ENCODE data around the gene COMMD6. TPM values are rescaled to one million over a fixed set of nuclear protein-coding genes. Genes with fewer than 3 reads are reported as not detected.

The COMMD6 gene
- total RNA-seq, 1 experiment from 2014 or later = 214 TPM

DNA sequence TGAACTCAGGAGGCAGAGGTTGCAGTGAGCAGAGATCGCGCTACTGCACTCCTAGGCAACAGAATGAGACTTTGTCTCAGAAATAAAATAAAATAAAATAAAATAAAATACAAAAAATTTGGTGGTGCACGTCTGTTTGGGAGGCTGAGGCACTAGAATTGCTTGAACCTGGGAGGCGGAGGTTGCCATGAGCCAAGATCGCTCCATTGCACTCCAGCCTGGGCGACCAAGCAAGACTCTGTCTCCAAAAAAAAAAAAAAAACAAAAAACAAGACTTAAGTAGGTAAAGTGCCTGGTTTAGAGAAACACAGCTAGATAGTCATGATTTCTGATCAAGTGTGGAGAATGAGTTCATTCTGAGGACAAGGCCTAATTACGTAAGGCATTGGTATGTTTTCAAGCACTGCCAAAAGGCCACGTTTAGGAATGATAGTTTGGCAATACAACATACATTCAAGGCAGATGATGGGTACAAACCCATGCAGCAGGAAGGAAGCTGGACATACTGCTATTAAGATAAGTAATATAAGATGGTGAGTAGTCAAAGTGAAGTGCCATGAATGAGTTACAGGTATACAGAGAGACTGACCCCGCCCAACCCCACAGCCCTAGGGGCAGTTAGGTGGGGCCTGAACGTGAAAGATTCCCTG is 7.2 kb upstream of the COMMD6 start:
- DNase-seq (ENCODE audit: low read depth, low spot score) = no peak
- in situ Hi-C loops (cut with HindIII; ENCODE audit: low pct_unique_long_range_greater_than_20kb, low sequenced_read_pairs) = no loop called here

DNA sequence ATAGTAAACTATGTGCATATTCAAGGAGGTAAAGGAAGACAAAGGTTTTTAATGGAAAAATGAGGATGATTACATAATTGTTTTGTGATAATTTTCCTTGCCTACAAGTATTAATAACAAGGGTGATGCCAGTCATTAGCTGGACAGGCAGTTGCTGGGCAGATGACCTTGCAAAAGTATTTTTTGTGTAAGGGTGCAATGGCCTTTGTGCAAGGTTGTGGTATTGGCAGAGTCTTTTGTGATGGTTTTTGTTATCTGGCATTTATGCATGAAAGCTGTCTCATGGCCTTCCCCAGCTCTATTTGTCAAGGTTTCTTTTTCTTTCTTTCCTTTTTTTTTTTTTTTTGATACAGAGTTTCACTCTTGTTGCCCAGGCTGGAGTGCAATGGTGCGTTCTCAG is 4.3 kb upstream of the COMMD6 start:
- DNase-seq (ENCODE audit: low read depth, low spot score) = no peak
- in situ Hi-C loops (cut with HindIII; ENCODE audit: low pct_unique_long_range_greater_than_20kb, low sequenced_read_pairs) = no loop called here

DNA sequence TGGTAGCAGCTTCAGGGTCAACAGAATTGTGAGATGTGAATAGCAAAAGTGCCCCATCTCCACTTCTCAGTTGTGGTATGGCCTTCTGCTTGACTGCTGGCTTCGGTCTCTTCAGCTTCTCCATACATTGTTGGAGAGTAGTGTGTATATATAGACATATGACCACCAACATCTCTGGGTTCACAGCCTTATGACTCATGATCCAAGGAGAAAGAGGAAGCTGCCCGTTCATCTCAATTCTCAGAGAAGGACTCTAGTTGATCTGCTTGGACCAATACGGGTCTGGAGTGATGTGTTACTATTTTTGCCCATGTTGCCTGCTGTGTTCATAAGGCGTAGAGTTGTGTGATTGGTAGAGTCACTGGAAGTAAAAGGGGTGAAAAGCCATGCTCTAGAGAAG is 3.6 kb upstream of the COMMD6 start:
- in situ Hi-C loops (cut with HindIII; ENCODE audit: low pct_unique_long_range_greater_than_20kb, low sequenced_read_pairs) = no loop called here

DNA sequence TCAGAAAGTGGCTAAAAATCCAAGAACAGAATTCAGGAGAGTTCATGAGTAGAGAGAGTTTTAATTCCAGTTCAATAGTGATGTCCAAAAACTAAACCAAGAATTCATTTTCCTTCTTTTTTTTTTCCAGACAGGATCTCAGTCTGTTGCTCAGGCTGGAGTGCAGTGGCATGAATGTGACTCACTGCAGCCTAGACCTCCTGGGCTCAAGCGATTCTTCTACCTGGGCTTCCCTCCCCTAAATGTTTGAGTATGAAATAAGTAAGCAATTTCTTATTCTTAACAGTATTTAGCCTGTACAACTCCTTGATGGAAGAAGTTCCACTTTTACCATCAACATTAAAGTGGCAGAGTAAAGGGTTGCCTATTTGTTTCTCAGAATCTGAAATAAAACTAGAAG is 3.8 kb downstream of the COMMD6 start:
- in situ Hi-C loops (cut with HindIII; ENCODE audit: low pct_unique_long_range_greater_than_20kb, low sequenced_read_pairs) = no loop called here
- no peak for DNase-seq (ENCODE audit: low read depth, low spot score)

More for the DNA sequence above, 3.6 kb upstream of the COMMD6 start:
- DNase-seq (ENCODE audit: low read depth, low spot score) = no peak

DNA sequence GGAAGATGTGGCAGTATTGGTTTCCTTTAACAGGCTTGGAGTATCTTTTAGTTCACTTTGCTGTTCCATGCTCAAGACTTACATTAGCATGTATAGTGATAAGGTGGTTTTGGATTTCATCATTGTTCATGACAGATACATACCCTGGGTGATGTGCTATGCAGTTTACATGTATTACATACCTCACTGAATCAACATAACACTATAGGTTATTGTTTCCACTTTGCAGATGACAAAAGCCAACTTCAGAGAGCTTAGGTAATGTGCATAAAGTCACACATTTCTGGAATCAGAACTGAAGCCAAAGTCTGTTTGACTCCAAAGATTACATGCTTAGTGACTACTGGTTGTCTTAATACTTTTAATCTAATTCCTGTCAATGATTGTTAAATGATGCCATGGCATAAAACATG is 7.1 kb downstream of the COMMD6 start:
- no peak for DNase-seq (ENCODE audit: low read depth, low spot score)
- in situ Hi-C loops (cut with HindIII; ENCODE audit: low pct_unique_long_range_greater_than_20kb, low sequenced_read_pairs) = no loop called here

DNA sequence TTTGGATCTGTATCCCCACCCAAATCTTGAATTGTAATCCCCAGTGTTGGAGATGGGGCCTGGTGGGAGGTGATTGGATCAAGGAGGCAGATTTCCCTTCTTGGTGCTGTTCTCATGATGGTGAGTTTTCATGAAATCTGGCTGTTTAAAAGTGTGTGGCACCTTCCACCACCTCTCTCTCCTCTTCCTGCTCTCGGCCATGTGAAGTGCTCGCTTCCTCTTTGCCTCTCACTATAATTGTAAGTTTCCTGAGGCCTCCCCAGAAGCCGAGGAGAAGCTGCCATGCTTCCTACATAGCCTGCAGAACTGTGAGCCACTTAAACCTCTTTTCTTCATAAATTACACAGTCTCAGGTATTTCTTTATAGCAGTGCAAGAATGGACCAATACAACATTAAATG is 15.7 kb downstream of the COMMD6 start:
- DNase-seq (ENCODE audit: low read depth, low spot score) = no peak
- in situ Hi-C loops (cut with HindIII; ENCODE audit: low pct_unique_long_range_greater_than_20kb, low sequenced_read_pairs) = no loop called here

DNA sequence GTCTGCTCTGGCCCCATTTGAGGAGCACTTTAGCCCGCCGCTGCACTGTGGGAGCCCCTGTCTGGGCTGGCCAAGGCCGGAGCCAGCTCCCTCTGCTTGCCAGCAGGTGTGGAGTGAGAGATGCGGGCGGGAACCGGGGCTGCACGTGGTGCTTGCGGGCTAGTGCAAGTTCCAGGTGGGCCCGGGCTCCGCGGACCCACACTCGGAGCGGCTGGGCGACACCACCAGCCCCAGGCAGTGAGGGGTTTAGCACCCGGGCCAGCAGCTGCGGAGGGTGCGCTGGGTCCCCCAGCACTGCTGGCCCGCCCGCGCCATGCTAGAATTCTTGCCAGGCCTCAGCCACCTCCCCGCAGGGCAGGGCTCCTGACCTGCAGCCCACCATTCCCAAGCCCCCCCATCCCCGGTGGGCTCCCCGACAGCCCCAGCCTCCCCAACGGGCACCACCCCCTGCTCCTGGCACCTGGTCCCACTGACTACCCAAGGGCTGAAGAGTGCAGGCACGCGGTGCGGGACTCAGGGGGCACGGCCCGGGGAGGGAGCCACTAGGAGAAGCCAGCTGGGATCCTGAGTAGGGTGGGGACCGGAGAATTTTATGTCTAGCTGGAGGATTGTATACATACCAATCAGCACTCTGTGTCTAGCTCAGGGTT is 19.1 kb downstream of the COMMD6 start:
- in situ Hi-C loops (cut with HindIII; ENCODE audit: low pct_unique_long_range_greater_than_20kb, low sequenced_read_pairs) = no loop called here
- no peak for DNase-seq (ENCODE audit: low read depth, low spot score)

DNA sequence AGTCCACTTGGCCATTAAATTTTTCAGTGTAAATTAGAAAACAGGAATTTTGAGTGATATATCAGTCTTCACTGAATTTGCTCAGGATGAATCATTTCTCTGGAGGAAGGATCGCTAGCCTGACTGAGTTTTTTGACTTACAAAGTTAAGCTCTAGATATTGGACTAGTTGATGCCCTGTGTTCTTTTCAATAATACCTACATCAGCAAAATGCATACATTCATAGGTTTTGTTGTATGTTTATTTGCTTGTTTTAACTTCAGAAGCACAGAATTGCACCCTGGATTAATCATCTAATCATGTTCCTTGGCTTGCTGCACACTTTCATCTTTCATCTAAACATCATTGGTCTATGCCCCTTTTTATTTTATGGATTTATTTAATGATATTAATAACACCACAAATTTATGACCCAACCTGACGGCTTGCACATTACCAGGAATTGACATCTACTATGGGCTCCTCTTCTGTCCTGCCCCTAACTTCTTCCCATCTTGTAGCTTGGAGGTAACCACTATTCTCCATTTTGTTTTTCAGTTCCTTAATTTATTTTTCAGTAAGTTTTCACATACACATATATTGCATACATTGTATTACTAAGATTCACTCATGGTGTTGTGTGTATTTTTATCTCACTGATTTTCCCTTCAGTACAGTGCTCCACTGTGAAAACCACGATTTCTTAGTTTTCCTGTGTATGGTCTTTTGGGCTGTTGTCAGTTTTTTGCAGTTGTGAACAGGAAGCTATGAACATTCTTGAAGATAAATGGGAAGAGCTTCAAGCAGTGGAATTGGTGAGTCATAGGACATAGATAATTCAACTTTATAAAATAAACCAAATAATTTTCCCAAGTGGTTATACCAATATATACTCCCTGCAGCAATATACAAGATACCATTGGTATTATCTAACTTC is 23.3 kb downstream of the COMMD6 start:
- no peak for DNase-seq (ENCODE audit: low read depth, low spot score)

DNA sequence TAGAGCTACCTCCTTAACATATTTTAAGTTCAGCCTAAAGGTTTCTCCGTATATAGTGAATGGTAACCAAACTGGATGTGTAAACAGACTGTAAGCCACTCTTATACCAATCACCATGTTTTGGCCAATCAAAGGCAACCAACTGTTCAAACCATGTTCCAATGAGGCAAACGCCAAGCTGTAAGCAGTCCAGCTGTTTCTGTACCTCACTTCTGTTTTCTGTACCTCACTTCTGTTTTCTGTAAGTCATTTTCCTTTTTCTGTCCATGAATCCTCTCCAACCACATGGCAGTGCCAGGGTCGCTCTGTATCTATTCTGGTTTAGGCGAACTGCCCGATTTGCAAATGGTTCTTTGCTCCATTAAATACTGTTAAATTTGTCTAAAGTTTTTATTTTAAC is 24.4 kb downstream of the COMMD6 start:
- no peak for DNase-seq (ENCODE audit: low read depth, low spot score)
- in situ Hi-C loops (cut with HindIII; ENCODE audit: low pct_unique_long_range_greater_than_20kb, low sequenced_read_pairs) = no loop called here

More for the DNA sequence above, 23.3 kb downstream of the COMMD6 start:
- in situ Hi-C loops (cut with HindIII; ENCODE audit: low pct_unique_long_range_greater_than_20kb, low sequenced_read_pairs) = no loop called here

DNA sequence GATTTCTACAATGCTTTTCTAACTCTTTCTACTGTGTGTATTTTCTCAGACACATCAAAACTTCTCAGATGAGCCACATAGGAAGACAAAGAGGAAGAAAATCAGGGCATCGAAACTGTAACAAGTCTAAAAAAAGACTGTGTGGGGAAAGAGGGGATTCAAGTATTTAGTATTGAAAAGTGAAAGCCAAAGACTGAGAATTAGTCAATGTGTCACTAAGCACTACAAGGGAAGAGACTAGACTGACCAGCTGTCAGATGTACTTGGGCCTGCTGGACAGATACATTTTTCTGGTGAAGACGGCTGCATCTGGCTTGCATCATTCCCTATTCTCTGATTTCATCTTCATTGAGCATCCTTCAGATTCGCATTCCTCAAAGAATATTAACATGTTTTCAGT is 25.4 kb downstream of the COMMD6 start:
- in situ Hi-C loops (cut with HindIII; ENCODE audit: low pct_unique_long_range_greater_than_20kb, low sequenced_read_pairs) = no loop called here

DNA sequence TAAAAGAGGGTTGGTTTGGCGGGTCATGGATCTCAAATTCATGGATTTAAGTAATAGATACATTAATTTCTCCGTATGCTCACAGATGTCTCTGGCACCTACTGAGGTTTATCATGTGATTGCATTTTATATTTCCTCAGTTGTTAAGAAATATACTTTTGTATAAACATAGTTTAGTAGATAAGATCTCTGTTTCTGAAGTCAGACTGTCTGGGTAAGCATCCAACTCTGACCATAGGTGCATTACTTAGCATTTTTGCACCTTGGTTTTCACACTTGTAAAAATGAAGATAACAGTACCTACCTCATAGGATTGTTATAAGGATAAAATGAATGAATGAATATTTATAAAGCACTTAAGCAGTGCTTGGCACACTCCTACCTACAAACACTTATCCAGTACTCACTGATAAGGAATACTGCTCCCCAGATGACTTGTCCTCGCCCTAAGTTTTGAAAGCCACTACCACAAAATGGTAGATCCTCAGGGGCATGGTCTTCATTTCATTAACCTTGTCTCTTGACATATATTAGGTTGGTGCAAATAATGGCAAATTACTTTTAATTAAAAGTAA is 26.5 kb downstream of the COMMD6 start:
- in situ Hi-C loops (cut with HindIII; ENCODE audit: low pct_unique_long_range_greater_than_20kb, low sequenced_read_pairs) = no loop called here
- no peak for DNase-seq (ENCODE audit: low read depth, low spot score)

More for the DNA sequence above, 25.4 kb downstream of the COMMD6 start:
- no peak for DNase-seq (ENCODE audit: low read depth, low spot score)

DNA sequence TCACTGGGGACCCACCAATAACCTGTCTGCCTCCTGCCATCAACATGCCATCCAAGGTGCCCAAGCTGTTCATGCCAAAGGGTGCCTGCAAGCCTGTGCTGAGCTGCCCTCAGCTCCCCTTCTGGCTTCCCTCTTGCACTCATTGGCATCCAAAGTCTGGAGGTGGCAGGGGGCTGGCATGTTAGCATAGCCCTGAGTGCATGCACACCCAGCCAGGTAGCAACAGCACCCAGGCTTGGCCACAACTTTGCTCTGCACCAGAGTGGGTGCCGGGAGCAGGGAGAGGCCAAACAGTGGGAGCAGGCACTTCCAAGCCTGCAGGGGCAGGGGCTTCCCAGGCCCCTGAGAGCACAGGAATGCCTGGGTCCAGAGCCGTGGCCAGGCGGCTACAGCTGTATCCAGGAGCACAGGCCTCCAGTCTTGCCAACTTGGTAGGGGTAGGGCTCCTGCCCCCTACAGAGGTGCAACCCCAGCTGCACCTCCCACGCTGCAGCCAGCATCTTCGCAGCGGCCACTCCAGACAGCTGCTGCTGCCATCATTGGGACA is 29.6 kb downstream of the COMMD6 start:
- in situ Hi-C loops (cut with HindIII; ENCODE audit: low pct_unique_long_range_greater_than_20kb, low sequenced_read_pairs) = no loop called here
- no peak for DNase-seq (ENCODE audit: low read depth, low spot score)

DNA sequence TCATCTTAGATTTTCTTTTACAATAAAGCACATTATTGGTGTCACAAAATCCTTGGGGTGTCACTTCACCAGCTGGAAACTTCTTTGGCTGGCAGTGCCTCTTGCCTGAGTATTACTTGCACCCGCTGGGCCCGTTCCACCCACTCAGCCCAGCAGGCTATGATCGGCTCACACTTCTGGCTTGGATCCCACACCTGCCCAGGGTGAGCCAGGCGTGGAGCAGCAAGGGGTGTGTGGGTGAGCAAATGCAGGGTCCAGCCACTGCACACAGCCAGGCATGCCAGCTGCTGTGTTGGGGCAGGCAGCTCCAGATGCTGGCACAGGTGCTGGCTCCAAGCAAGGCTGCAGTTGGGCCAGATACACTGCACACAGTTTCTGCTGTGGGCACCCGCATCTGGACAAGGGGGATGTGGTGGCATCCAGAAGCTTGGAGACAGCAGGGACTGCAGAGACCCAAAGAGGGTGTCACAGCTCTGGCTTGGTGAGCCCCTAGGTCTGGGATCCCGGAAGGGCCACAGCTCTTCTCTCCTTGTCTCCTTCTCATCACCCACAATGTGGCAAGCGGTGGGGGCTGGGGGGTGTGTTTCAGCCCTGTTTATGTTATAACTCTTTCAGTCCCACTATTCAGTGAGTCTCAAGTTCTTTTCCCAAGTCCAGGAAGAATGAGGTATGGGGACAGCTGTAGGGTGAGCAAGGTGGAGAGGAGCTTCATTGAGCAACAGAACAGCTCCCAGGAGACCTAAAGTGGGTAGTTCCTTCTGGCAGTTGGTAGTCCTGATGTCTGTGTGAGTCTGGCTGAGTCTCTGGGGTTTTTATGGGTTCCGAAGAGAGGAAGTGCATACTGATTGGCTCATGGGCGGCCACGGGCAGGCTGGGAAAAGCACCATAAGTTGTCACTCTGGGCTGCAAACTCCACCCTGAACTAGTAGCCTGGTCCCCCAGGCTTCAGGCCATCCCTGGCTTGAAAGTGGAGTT is 30.3 kb downstream of the COMMD6 start:
- no peak for DNase-seq (ENCODE audit: low read depth, low spot score)
- in situ Hi-C loops (cut with HindIII; ENCODE audit: low pct_unique_long_range_greater_than_20kb, low sequenced_read_pairs) = no loop called here

DNA sequence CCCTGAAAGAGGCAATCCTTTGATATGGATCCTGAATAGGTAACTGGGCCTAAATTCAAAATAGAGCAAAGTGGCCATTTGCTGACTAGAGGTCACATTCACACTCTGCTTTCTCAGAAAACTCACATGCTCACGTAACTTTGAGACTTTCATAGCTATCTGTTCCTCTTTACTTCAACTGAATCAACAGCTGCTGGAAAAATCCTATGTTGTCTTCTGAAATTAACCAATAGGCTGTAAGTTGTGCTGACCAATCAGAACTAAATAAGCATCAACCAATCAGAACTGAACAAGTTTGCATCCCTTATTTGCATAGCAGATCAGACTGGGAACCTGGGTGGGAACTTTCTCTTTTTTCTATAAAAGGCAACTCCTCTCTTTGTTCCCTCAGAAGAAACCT is 31.6 kb downstream of the COMMD6 start:
- no peak for DNase-seq (ENCODE audit: low read depth, low spot score)
- in situ Hi-C loops (cut with HindIII; ENCODE audit: low pct_unique_long_range_greater_than_20kb, low sequenced_read_pairs) = no loop called here

DNA sequence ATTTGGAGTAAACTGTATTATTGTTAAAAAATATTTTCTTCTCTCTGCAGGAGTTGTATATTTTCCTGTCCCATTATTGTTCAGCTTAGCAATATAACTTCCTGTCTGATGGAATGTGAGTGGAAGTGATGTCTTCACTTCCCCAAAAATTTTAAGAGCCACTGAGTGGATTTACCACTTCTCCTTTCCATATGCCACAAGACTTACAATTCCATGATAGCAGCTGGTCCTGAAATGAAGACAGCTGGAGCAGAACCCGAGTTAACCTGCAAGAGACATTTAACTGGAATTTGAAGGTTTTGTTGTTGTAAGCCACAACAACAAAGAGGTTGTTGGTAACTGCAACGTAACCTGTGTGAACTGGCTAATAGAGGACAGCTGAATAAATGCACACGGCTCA is 32.3 kb downstream of the COMMD6 start:
- DNase-seq (ENCODE audit: low read depth, low spot score) = no peak
- in situ Hi-C loops (cut with HindIII; ENCODE audit: low pct_unique_long_range_greater_than_20kb, low sequenced_read_pairs) = no loop called here

DNA sequence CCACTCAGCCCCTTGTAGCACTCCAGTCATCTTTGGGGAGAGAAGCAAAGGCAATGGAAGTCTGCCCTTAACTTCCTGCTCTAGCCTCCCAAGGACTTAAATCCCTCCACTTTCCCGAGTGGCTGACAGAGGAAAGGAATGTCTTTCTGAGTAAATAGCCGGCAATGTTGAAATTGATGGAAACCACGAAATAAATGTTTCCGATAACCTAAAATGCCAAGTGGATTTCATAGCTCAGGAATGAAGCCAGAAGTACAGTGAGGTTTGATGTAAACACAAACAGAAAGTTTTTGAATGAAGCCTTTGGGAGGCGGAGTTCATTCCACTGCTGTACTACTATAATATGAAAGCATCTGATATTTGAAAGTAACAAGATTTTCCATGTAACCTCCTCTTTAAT is 41.7 kb downstream of the COMMD6 start:
- in situ Hi-C loops (cut with HindIII; ENCODE audit: low pct_unique_long_range_greater_than_20kb, low sequenced_read_pairs) = no loop called here
- no peak for DNase-seq (ENCODE audit: low read depth, low spot score)

DNA sequence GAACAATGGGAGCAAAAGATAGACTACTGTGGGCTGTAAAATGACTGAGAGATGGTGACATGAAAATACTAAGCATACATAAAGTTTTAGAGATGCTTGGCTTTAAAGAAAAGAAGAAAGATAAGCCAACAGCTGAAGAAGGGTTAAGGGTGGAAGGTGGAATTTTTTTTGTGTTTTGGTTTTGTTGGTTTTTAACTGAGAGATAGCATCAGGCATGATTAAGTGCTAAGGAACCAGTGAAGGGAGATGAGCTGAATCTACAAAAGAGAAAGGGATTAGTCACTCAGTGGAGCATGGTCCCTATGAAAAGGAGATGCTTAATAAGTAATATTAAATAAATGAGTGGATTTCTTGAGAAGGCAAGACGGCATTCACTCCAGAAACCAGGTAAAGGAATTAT is 43.1 kb downstream of the COMMD6 start:
- DNase-seq (ENCODE audit: low read depth, low spot score) = no peak
- in situ Hi-C loops (cut with HindIII; ENCODE audit: low pct_unique_long_range_greater_than_20kb, low sequenced_read_pairs) = no loop called here
